Calu3 (cell line): ENCODE measurements around the gene GRB10. TPM values are rescaled to one million over a fixed set of nuclear protein-coding genes. Genes with fewer than 3 reads are reported as not detected.
A peak's percentile ranks its signal among the peaks of the same experiment; 100 is the strongest.

ENCODE experiments used
- BruUV-seq: library from RNA; stranded (reverse); fragments of 400-500 nt; replicated peaks from 2 replicates; lab custom pipeline; 2021; lab: Mats Ljungman, UMichigan
- CTCF ChIA-PET: fragments of 300-600 bp; sonication (Branson Sonifier 250); formaldehyde crosslinking; loops from one replicate; lab custom pipeline; 2022; ENCODE audit warnings: antibody characterized with exemption; lab: Charles Lee
- DNase-seq: peaks from one replicate; pipeline ENCODE4 v3.0.0; 2022
- H3K27ac Mint-ChIP-seq: one replicate; pipeline ENCODE4 v1.8.0; 2022; ENCODE audit warnings: mixed read lengths; ENCODE audit not compliant: unreplicated experiment
- H3K27me3 Mint-ChIP-seq: one replicate; pipeline ENCODE4 v1.8.0; 2022; ENCODE audit warnings: mixed read lengths; ENCODE audit not compliant: unreplicated experiment
- H3K36me3 Mint-ChIP-seq: one replicate; pipeline ENCODE4 v1.8.0; 2022; ENCODE audit warnings: mild to moderate bottlenecking, moderate library complexity, mixed read lengths; ENCODE audit not compliant: insufficient read depth, unreplicated experiment
- H3K4me1 Mint-ChIP-seq: one replicate; pipeline ENCODE4 v1.8.0; 2022; ENCODE audit warnings: mild to moderate bottlenecking, low read depth, mixed read lengths; ENCODE audit not compliant: unreplicated experiment
- H3K4me3 Mint-ChIP-seq: one replicate; pipeline ENCODE4 v1.8.0; 2022; ENCODE audit warnings: mild to moderate bottlenecking, low read depth, moderate library complexity, mixed read lengths; ENCODE audit not compliant: unreplicated experiment
- H3K9me3 Mint-ChIP-seq: one replicate; pipeline ENCODE4 v1.8.0; 2022; ENCODE audit warnings: low read depth, mixed read lengths; ENCODE audit not compliant: unreplicated experiment
- CTCF ChIP-seq: fragments of 200-600 bp; IDR thresholded peaks from one replicate; pipeline ENCODE4 v1.8.0; 2022; ENCODE audit warnings: antibody characterized with exemption; ENCODE audit not compliant: unreplicated experiment
- intact Hi-C: fragments of 100-400 bp; cut with micrococcal nuclease; formaldehyde crosslinking; loops from one replicate; pipeline ENCODE4 v1.10.0; 2022; ENCODE audit not compliant: unreplicated experiment
- total RNA-seq: library from RNA; stranded (reverse); gene quantifications from 2 replicates; pipeline ENCODE4 v1.2.3, GENCODE V29; 2022

Gene GRB10
- total RNA-seq, 1 experiment from 2014 or later: 90.6 TPM

GRCh38 chr7:50614721-50615518 is 167.8 kb downstream of the GRB10 start:
- intact Hi-C loops: loop anchor here (2.0 kb wide), 3 partner anchors 64 to 546 kb away; no protein-coding TSS in a partner anchor
- Mint-ChIP-seq H3K36me3 (peaks cover 28% of the 10 kb centered on the region), H3K27ac (no peak overlapping the region), H3K9me3 (no peaks in the 10 kb centered on the region), H3K27me3 (no peaks in the 10 kb centered on the region), H3K4me3 (peak overlapping the region; percentile 20), H3K4me1 (peaks cover 34% of the 10 kb centered on the region)
- BruUV-seq: no TSS peak
- CTCF ChIA-PET: interaction anchor here (0.6 to 2.0 kb wide), 10 partner anchors 18 to 546 kb away, joined by 3 to 8 read pairs (median 4); no protein-coding TSS in a partner anchor
- DNase-seq: no peak
- TF ChIP-seq CTCF: peak; percentile 40

GRCh38 chr7:50613473-50613872 is 169.2 kb downstream of the GRB10 start:
- Mint-ChIP-seq H3K4me1 (peaks cover 26% of the 10 kb centered on the region), H3K4me3 (no peak overlapping the region), H3K27ac (no peak overlapping the region), H3K36me3 (peaks cover 26% of the 10 kb centered on the region), H3K9me3 (no peaks in the 10 kb centered on the region), H3K27me3 (no peaks in the 10 kb centered on the region)
- CTCF ChIA-PET: no interaction called here
- no peak for DNase-seq
- intact Hi-C loops: no loop called here
- TF ChIP-seq CTCF: no peak
- BruUV-seq: no TSS peak

GRCh38 chr7:50612704-50613103 is 170.0 kb downstream of the GRB10 start:
- H3K27me3 Mint-ChIP-seq: no peaks in the 10 kb centered on the region
- H3K9me3 Mint-ChIP-seq: no peaks in the 10 kb centered on the region
- CTCF ChIA-PET: no interaction called here
- intact Hi-C loops: no loop called here
- DNase-seq: no peak
- BruUV-seq: no TSS peak
- no peak overlapping the region for H3K4me3 Mint-ChIP-seq
- TF ChIP-seq CTCF: no peak
- H3K36me3 Mint-ChIP-seq: peaks cover 26% of the 10 kb centered on the region
- no peak overlapping the region for H3K27ac Mint-ChIP-seq
- H3K4me1 Mint-ChIP-seq: peaks cover 25% of the 10 kb centered on the region

GRCh38 chr7:50610521-50611277 is 172.0 kb downstream of the GRB10 start:
- TSS peak; percentile 8 for BruUV-seq
- DNase-seq: no peak
- intact Hi-C loops: no loop called here
- H3K36me3 Mint-ChIP-seq: peaks cover 31% of the 10 kb centered on the region
- H3K27me3 Mint-ChIP-seq: no peaks in the 10 kb centered on the region
- no peak for TF ChIP-seq CTCF
- CTCF ChIA-PET: interaction anchor here (0.6 to 1.0 kb wide), 2 partner anchors 55 to 530 kb away, joined by 3 read pairs; no protein-coding TSS in a partner anchor
- no peaks in the 10 kb centered on the region for H3K9me3 Mint-ChIP-seq
- H3K4me1 Mint-ChIP-seq: peaks cover 23% of the 10 kb centered on the region
- H3K27ac Mint-ChIP-seq: no peak overlapping the region
- H3K4me3 Mint-ChIP-seq: no peak overlapping the region
